ENCODE results near the gene OSTN.

OSTN gene

GRCh38 chr3:191313296-191313695, 114.3 kb downstream of the OSTN start:
- DNase-seq (ENCODE audit: low read depth in 2 of 2) = no peak

GRCh38 chr3:191314109-191314728, 115.2 kb downstream of the OSTN start:
- DNase-seq (ENCODE audit: low read depth in 2 of 2) = no peak
